HEK293 (cell line): Measurements from ENCODE around the gene CDH1.

Source experiments
- CTCF ChIA-PET: fragments of 350-600 bp; formaldehyde crosslinking; extraction: SDS; loops from one replicate; lab custom pipeline; 2021; ENCODE audit warnings: antibody characterized with exemption; lab: Yijun Ruan, JAX
- POLR2A ChIA-PET: fragments of 300-600 bp; formaldehyde crosslinking; extraction: SDS; loops from one replicate; lab custom pipeline; 2020; ENCODE audit warnings: antibody characterized with exemption, inconsistent platforms; lab: Yijun Ruan, JAX
- H3K27ac ChIP-seq: fragments of 200-500 bp; sonication (Bioruptor generic); 2 replicates; pipeline ENCODE4 v1.5.1; 2014; ENCODE audit warnings: low read depth, low read length, control low read depth, inconsistent platforms; ENCODE audit errors: extremely low read depth
- H3K36me3 ChIP-seq, 2 experiments: fragments of 200-500 bp in 1 of 2; sonication (Bioruptor generic) in 1 of 2; 1 replicate in 1 of 2; 2 replicates in 1 of 2; pipeline ENCODE4 v1.5.1; 2014 to 2017; ENCODE audit warnings: inconsistent platforms in 2 of 2, low read length in 2 of 2; ENCODE audit not compliant: control insufficient read depth in 2 of 2, insufficient read depth in 1 of 2
- H3K4me1 ChIP-seq: fragments of 200-500 bp; sonication (Bioruptor generic); 2 replicates; pipeline ENCODE4 v1.5.1; 2014; ENCODE audit warnings: mild to moderate bottlenecking, low read length, inconsistent platforms; ENCODE audit not compliant: control insufficient read depth, insufficient read depth
- H3K4me3 ChIP-seq: 2 replicates; pipeline ENCODE4 v1.5.1; 2011; ENCODE audit warnings: low read depth, mild to moderate bottlenecking, control low read depth, low read length, moderate library complexity
- H3K9me3 ChIP-seq: fragments of 200-500 bp; sonication (Bioruptor generic); 2 replicates; pipeline ENCODE4 v1.5.1; 2014; ENCODE audit warnings: low read depth, low read length, inconsistent platforms; ENCODE audit not compliant: control insufficient read depth, insufficient read depth
- ZIC2 ChIP-seq: fragments of 450-650 bp; formaldehyde crosslinking; IDR thresholded peaks from 2 replicates; pipeline ENCODE4 v1.5.1; 2016; ENCODE audit warnings: missing biosample characterization, missing genetic modification characterization
- ZNF140 ChIP-seq: fragments of 450-650 bp; formaldehyde crosslinking; IDR thresholded peaks from 2 replicates; pipeline ENCODE4 v1.5.1; 2016; ENCODE audit warnings: missing biosample characterization, missing genetic modification characterization
- ZNF175 ChIP-seq: fragments of 450-650 bp; formaldehyde crosslinking; IDR thresholded peaks from 2 replicates; pipeline ENCODE4 v1.5.1; 2016; ENCODE audit warnings: missing biosample characterization, missing genetic modification characterization
- ZNF202 ChIP-seq: fragments of 450-650 bp; formaldehyde crosslinking; IDR thresholded peaks from 2 replicates; pipeline ENCODE4 v1.5.1; 2016; ENCODE audit warnings: missing biosample characterization, missing genetic modification characterization, borderline replicate concordance
- ZNF324 ChIP-seq: fragments of 450-650 bp; formaldehyde crosslinking; IDR thresholded peaks from 2 replicates; pipeline ENCODE4 v1.5.1; 2016; ENCODE audit warnings: missing biosample characterization, missing genetic modification characterization
- ZNF335 ChIP-seq: fragments of 450-650 bp; formaldehyde crosslinking; conservative IDR thresholded peaks from 2 replicates; pipeline ENCODE4 v1.5.1; 2016; ENCODE audit warnings: missing biosample characterization, missing genetic modification characterization
- ZNF354C ChIP-seq: fragments of 450-650 bp; formaldehyde crosslinking; IDR thresholded peaks from 2 replicates; pipeline ENCODE4 v1.5.1; 2016; ENCODE audit warnings: missing biosample characterization, missing genetic modification characterization, low read depth, borderline replicate concordance
- ZNF37A ChIP-seq: fragments of 450-650 bp; IDR thresholded peaks from 2 replicates; pipeline ENCODE4 v1.5.1; 2018; ENCODE audit warnings: missing biosample characterization, missing genetic modification characterization
- ZNF48 ChIP-seq: fragments of 450-650 bp; formaldehyde crosslinking; IDR thresholded peaks from 2 replicates; pipeline ENCODE4 v1.5.1; 2016; ENCODE audit warnings: missing biosample characterization, missing genetic modification characterization
- ZNF514 ChIP-seq: fragments of 450-650 bp; formaldehyde crosslinking; IDR thresholded peaks from 2 replicates; pipeline ENCODE4 v1.5.1; 2016; ENCODE audit warnings: missing biosample characterization, missing genetic modification characterization
- ZNF623 ChIP-seq: fragments of 450-650 bp; formaldehyde crosslinking; IDR thresholded peaks from 2 replicates; pipeline ENCODE4 v1.5.1; 2016; ENCODE audit warnings: missing biosample characterization, missing genetic modification characterization
- ZNF626 ChIP-seq: fragments of 450-650 bp; sonication (Bioruptor Pico); formaldehyde crosslinking; IDR thresholded peaks from 2 replicates; pipeline ENCODE4 v1.5.1; 2018; ENCODE audit warnings: missing biosample characterization, missing genetic modification characterization, inconsistent platforms
- ZNF707 ChIP-seq: fragments of 450-650 bp; formaldehyde crosslinking; IDR thresholded peaks from 2 replicates; pipeline ENCODE4 v1.5.1; 2016; ENCODE audit warnings: missing biosample characterization, missing genetic modification characterization
- ZNF777 ChIP-seq: fragments of 450-650 bp; formaldehyde crosslinking; IDR thresholded peaks from 2 replicates; pipeline ENCODE4 v1.5.1; 2017; ENCODE audit warnings: missing biosample characterization, missing genetic modification characterization, borderline replicate concordance
- TF ChIP-seq, protein P1 (sequence below): fragments of 450-650 bp; formaldehyde crosslinking; IDR thresholded peaks from 2 replicates; pipeline ENCODE4 v1.5.1; 2017; ENCODE audit warnings: missing biosample characterization, missing genetic modification characterization
- TF ChIP-seq, protein P2 (sequence below): fragments of 450-650 bp; formaldehyde crosslinking; IDR thresholded peaks from 2 replicates; pipeline ENCODE4 v1.5.1; 2016; ENCODE audit warnings: missing biosample characterization, missing genetic modification characterization
- TF ChIP-seq, protein P3 (sequence below): fragments of 450-650 bp; formaldehyde crosslinking; IDR thresholded peaks from 2 replicates; pipeline ENCODE4 v1.5.1; 2016; ENCODE audit warnings: missing biosample characterization, missing genetic modification characterization
- TF ChIP-seq, protein P4 (sequence below): fragments of 450-650 bp; IDR thresholded peaks from 2 replicates; pipeline ENCODE4 v1.5.1; 2018; ENCODE audit warnings: missing biosample characterization, mild to moderate bottlenecking, missing genetic modification characterization

Gene CDH1

DNA sequence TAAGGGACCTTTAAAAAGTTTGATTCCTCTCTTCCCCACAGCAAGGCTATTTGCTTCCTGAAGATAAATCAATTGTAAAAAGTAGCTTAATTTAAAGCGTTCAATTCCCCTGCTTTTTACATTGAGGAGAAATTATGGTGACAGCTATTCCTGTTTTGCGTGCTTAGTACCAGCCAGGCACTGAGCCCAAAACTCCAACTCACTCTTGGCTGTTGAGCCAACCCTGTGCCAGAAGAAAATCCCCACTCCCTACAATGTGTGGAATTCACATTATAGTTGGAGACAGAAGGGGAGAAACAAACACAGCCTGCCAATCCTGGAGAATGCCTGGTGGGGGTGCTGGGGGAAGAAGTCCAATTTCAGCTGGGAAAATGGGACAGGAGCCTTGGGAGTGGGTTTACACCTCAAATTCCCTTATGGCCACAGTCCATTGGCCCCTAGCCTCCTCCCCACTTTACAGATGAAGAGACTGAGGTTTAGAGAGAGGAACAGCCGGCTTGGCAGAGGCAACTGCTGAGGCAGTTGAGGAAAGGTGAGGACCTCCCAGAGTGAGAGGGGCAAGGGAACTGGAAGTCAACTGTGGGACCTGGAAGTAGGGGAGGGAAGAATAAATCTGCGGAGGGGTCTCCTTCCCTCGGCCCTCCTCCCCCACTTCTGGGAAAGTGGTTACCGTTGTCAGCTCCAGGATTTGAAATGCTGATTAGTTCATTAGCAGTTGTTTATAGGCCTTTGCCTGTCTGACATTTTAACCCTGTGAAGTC lies 26.1 kb downstream of the CDH1 start:
- ChIA-PET POLR2A (no interaction called here), CTCF (interaction anchor here (1.9 kb wide), 1 partner anchor 38 kb away, joined by 4 read pairs; no protein-coding TSS in a partner anchor)
- Histone ChIP-seq H3K36me3 (no peaks in the 10 kb centered on the region), H3K4me3 (no peak overlapping the region), H3K27ac (no peak overlapping the region), H3K9me3 (no peaks in the 10 kb centered on the region), H3K4me1 (no peaks in the 10 kb centered on the region)
- TF ChIP-seq ZNF777 (tag by site-specific recombination) (no peak), ZNF175 (tag by site-specific recombination) (no peak), ZNF140 (tag by site-specific recombination) (no peak), ZNF324 (tag by site-specific recombination) (no peak), ZNF202 (tag by site-specific recombination) (no peak), ZNF623 (no peak), ZNF626 (no peak), ZNF354C (tag by site-specific recombination) (no peak), ZNF37A (tag by site-specific recombination) (no peak), ZNF514 (tag by site-specific recombination) (no peak), ZNF707 (no peak)
- TF ChIP-seq, protein P1, sequence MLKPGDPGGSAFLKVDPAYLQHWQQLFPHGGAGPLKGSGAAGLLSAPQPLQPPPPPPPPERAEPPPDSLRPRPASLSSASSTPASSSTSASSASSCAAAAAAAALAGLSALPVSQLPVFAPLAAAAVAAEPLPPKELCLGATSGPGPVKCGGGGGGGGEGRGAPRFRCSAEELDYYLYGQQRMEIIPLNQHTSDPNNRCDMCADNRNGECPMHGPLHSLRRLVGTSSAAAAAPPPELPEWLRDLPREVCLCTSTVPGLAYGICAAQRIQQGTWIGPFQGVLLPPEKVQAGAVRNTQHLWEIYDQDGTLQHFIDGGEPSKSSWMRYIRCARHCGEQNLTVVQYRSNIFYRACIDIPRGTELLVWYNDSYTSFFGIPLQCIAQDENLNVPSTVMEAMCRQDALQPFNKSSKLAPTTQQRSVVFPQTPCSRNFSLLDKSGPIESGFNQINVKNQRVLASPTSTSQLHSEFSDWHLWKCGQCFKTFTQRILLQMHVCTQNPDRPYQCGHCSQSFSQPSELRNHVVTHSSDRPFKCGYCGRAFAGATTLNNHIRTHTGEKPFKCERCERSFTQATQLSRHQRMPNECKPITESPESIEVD, result no peak
- TF ChIP-seq, protein P2, sequence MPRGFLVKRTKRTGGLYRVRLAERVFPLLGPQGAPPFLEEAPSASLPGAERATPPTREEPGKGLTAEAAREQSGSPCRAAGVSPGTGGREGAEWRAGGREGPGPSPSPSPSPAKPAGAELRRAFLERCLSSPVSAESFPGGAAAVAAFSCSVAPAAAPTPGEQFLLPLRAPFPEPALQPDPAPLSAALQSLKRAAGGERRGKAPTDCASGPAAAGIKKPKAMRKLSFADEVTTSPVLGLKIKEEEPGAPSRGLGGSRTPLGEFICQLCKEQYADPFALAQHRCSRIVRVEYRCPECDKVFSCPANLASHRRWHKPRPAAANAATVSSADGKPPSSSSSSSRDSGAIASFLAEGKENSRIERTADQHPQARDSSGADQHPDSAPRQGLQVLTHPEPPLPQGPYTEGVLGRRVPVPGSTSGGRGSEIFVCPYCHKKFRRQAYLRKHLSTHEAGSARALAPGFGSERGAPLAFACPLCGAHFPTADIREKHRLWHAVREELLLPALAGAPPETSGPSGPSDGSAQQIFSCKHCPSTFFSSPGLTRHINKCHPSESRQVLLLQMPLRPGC (tag by site-specific recombination), result no peak
- TF ChIP-seq, protein P3, sequence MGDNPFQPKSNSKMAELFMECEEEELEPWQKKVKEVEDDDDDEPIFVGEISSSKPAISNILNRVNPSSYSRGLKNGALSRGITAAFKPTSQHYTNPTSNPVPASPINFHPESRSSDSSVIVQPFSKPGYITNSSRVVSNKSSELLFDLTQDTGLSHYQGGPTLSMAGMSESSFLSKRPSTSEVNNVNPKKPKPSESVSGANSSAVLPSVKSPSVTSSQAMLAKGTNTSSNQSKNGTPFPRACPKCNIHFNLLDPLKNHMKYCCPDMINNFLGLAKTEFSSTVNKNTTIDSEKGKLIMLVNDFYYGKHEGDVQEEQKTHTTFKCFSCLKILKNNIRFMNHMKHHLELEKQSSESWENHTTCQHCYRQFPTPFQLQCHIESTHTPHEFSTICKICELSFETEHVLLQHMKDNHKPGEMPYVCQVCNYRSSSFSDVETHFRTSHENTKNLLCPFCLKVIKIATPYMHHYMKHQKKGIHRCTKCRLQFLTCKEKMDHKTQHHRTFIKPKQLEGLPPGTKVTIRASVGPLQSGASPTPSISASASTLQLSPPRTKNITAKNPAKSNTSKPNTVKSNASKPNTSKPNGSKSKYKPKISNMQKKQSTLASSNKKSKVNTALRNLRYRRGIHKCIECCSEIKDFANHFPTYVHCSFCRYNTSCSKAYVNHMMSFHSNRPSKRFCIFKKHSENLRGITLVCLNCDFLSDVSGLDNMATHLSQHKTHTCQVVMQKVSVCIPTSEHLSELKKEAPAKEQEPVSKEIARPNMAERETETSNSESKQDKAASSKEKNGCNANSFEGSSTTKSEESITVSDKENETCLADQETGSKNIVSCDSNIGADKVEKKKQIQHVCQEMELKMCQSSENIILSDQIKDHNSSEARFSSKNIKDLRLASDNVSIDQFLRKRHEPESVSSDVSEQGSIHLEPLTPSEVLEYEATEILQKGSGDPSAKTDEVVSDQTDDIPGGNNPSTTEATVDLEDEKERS (tag by site-specific recombination), result no peak

DNA sequence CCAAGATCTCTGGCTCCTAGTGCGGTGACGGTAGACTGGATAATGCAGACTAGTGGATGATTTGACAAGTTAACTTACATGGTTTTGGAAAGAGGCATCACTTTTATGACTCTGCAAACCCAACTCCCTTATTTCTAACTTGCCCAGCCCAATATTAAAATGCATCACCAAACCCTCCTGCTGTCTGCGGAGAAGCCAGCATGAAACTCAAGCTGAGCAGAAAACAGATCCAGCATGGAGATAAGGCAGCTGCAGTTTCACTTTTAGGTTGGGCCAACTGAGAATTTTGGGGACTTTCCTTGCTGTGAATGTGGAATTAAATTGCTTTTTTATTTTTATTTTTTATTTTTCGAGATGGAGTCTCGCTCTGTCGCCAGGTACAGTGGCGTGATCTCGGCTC lies 27.8 kb downstream of the CDH1 start:
- H3K4me3 ChIP-seq, result no peak overlapping the region

More for the DNA sequence above, 27.8 kb downstream of the CDH1 start:
- H3K36me3 ChIP-seq, result no peaks in the 10 kb centered on the region
- TF ChIP-seq, protein P4, sequence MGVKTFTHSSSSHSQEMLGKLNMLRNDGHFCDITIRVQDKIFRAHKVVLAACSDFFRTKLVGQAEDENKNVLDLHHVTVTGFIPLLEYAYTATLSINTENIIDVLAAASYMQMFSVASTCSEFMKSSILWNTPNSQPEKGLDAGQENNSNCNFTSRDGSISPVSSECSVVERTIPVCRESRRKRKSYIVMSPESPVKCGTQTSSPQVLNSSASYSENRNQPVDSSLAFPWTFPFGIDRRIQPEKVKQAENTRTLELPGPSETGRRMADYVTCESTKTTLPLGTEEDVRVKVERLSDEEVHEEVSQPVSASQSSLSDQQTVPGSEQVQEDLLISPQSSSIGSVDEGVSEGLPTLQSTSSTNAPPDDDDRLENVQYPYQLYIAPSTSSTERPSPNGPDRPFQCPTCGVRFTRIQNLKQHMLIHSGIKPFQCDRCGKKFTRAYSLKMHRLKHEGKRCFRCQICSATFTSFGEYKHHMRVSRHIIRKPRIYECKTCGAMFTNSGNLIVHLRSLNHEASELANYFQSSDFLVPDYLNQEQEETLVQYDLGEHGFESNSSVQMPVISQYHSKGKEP (tag by site-specific recombination), result peak; percentile 13; the same call in 1 of the 2 replicates
- no peak for TF ChIP-seq ZNF48
- peak; percentile 49 for TF ChIP-seq ZIC2 (tag by site-specific recombination)
- TF ChIP-seq ZNF335 (tag by site-specific recombination), result 0 out of 2 replicates have a peak, but pooled peaks have one; percentile 24
- no peaks in the 10 kb centered on the region for H3K9me3 ChIP-seq
- no peaks in the 10 kb centered on the region for H3K4me1 ChIP-seq
- POLR2A ChIA-PET, result no interaction called here
- H3K27ac ChIP-seq, result no peak overlapping the region
- CTCF ChIA-PET, result interaction anchor here (0.6 to 1.9 kb wide), 2 partner anchors 32 to 36 kb away, joined by 3 to 4 read pairs; no protein-coding TSS in a partner anchor
